ENCODE data around the gene NUBPL.

The NUBPL gene

DNA sequence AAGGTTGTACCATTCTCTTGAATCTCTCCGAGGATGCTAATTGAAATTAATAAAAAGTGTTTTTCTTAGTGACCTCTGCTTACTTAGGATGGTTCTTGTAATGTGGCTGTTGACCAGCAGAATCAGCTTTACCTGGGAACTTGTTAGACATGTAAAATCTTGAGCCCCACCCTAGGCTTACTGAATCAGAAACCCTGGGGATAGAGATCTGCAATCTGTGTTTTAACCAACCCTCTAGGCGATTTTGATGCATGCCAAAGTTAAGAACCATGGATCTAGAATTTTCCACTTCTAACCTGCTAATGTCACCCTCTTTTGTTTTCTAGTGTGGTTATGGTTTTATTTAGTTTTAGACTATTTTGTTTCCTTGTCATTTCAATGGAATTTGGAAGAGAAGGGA, 6.5 kb downstream of the NUBPL start:
- H3K4me2 ChIP-seq: no peak overlapping the region
- H3K4me1 ChIP-seq (ENCODE audit: low read depth, poor library complexity, severe bottlenecking): no peaks in the 10 kb centered on the region
- TF ChIP-seq, protein P1, sequence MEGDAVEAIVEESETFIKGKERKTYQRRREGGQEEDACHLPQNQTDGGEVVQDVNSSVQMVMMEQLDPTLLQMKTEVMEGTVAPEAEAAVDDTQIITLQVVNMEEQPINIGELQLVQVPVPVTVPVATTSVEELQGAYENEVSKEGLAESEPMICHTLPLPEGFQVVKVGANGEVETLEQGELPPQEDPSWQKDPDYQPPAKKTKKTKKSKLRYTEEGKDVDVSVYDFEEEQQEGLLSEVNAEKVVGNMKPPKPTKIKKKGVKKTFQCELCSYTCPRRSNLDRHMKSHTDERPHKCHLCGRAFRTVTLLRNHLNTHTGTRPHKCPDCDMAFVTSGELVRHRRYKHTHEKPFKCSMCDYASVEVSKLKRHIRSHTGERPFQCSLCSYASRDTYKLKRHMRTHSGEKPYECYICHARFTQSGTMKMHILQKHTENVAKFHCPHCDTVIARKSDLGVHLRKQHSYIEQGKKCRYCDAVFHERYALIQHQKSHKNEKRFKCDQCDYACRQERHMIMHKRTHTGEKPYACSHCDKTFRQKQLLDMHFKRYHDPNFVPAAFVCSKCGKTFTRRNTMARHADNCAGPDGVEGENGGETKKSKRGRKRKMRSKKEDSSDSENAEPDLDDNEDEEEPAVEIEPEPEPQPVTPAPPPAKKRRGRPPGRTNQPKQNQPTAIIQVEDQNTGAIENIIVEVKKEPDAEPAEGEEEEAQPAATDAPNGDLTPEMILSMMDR (conservative IDR thresholded peaks at IDR 0.05; ENCODE audit: low read depth, low read length): no peak
- no peaks in the 10 kb centered on the region for H3K79me2 ChIP-seq (ENCODE audit: insufficient read depth, low read depth)
- H2AFZ ChIP-seq (ENCODE audit: low read depth): no peak overlapping the region
- H4K20me1 ChIP-seq (ENCODE audit: insufficient read depth): no peaks in the 10 kb centered on the region
- H3K36me3 ChIP-seq (ENCODE audit: insufficient read depth): no peaks in the 10 kb centered on the region
- H3K27me3 ChIP-seq (ENCODE audit: insufficient read depth, low read depth): no peaks in the 10 kb centered on the region
- H3K9ac ChIP-seq: no peak overlapping the region
- no peak overlapping the region for H3K27ac ChIP-seq
- no peak overlapping the region for H3K4me3 ChIP-seq (IDR thresholded peaks at IDR 0.05; ENCODE audit: insufficient read depth, low read depth, low read length)

DNA sequence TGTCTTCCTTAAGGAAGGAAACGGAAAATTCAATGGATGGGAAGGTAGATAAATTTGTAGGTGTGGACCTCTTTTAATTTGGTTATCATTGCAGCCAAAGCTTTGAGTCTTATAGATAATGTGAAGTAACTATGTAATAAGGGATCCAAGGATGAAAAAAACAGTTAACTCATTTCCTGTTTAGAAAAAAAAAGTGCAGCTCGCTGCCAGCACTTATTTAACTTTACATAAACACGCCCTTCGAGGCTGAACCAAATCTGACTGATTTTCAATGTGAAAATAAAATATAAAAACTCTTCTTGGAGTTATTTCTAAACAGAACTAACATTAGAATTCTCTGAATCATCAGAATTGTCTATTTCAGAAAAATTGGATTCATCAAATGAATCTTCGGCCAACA, 7.0 kb downstream of the NUBPL start:
- Histone ChIP-seq H4K20me1 (ENCODE audit: insufficient read depth) (no peaks in the 10 kb centered on the region), H3K4me2 (no peak overlapping the region), H3K4me3 (IDR thresholded peaks at IDR 0.05; ENCODE audit: insufficient read depth, low read depth, low read length) (no peak overlapping the region), H2AFZ (ENCODE audit: low read depth) (no peak overlapping the region), H3K9ac (no peak overlapping the region), H3K27ac (no peak overlapping the region), H3K27me3 (ENCODE audit: insufficient read depth, low read depth) (no peaks in the 10 kb centered on the region), H3K36me3 (ENCODE audit: insufficient read depth) (no peaks in the 10 kb centered on the region), H3K79me2 (ENCODE audit: insufficient read depth, low read depth) (no peaks in the 10 kb centered on the region), H3K4me1 (ENCODE audit: low read depth, poor library complexity, severe bottlenecking) (no peaks in the 10 kb centered on the region)
- TF ChIP-seq, protein P1 (conservative IDR thresholded peaks at IDR 0.05; ENCODE audit: low read depth, low read length): no peak

DNA sequence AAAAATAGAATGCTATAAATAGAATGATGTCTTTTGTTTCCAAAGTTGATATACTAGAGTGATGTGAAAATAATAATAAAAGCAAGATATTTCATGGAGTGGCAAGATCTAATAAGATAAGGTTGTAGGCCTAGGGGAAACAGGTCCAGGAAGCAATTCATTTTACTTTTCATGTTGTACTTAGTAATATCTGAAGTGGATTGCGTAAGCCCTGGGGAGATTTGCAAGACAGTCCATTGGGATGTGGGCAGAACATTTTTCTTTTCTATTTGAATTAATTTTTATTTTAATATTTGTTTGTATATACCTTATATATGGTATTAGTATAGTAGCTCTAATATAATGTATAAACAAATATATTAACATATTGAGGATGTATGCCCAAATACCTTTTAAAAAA, 7.5 kb downstream of the NUBPL start:
- H3K79me2 ChIP-seq (ENCODE audit: insufficient read depth, low read depth): no peaks in the 10 kb centered on the region
- H3K27ac ChIP-seq: no peak overlapping the region
- H3K4me1 ChIP-seq (ENCODE audit: low read depth, poor library complexity, severe bottlenecking): no peaks in the 10 kb centered on the region
- H3K36me3 ChIP-seq (ENCODE audit: insufficient read depth): no peaks in the 10 kb centered on the region
- H3K9ac ChIP-seq: no peak overlapping the region
- H3K4me3 ChIP-seq (IDR thresholded peaks at IDR 0.05; ENCODE audit: insufficient read depth, low read depth, low read length): no peak overlapping the region
- H3K27me3 ChIP-seq (ENCODE audit: insufficient read depth, low read depth): no peaks in the 10 kb centered on the region
- H4K20me1 ChIP-seq (ENCODE audit: insufficient read depth): no peaks in the 10 kb centered on the region
- no peak overlapping the region for H2AFZ ChIP-seq (ENCODE audit: low read depth)
- TF ChIP-seq, protein P1 (conservative IDR thresholded peaks at IDR 0.05; ENCODE audit: low read depth, low read length): no peak
- no peak overlapping the region for H3K4me2 ChIP-seq

DNA sequence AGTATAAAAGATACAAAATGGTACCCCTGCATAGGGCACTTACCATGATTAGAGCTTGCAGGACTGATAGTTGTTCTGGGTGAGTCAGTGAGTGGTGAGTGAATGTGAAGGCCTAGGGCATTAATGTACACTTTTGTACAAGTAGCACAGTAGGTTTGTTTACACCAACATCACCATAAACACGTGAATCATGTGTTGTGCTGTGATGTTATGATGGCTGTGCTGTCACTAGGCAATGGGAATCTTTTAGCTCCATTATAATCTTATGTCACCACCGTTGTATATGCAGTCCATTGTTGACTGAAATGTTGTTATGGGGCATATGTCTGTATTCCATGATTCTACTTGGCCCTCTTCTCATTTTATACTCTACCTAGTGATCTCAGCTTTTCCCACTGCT, 11.8 kb downstream of the NUBPL start:
- Histone ChIP-seq H3K4me2 (no peak overlapping the region), H3K4me1 (ENCODE audit: low read depth, poor library complexity, severe bottlenecking) (no peaks in the 10 kb centered on the region), H3K4me3 (IDR thresholded peaks at IDR 0.05; ENCODE audit: insufficient read depth, low read depth, low read length) (no peak overlapping the region), H4K20me1 (ENCODE audit: insufficient read depth) (no peaks in the 10 kb centered on the region), H3K9ac (no peak overlapping the region), H2AFZ (ENCODE audit: low read depth) (no peak overlapping the region), H3K79me2 (ENCODE audit: insufficient read depth, low read depth) (no peaks in the 10 kb centered on the region), H3K36me3 (ENCODE audit: insufficient read depth) (no peaks in the 10 kb centered on the region), H3K27ac (no peak overlapping the region), H3K27me3 (ENCODE audit: insufficient read depth, low read depth) (no peaks in the 10 kb centered on the region)
- TF ChIP-seq, protein P1 (conservative IDR thresholded peaks at IDR 0.05; ENCODE audit: low read depth, low read length): no peak

DNA sequence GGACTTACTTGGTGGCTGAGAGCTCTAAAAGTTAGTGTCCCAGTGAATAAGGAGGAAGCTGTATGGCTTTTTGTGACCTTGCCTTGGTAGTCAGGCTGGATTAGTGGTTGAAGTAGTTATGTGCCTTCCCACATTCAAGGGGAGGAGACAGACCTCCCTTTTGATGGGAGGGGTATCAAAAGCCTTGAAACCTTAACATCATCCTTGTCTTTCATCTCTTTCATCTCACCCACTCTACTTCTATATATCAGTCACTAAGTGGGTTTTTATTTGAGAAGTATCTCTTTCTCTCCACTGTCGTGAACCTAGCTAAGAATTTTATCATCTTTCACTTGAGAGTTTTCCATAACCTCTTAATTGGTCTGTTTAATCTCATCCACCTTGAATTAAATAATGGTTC, 15.7 kb downstream of the NUBPL start:
- Histone ChIP-seq H4K20me1 (ENCODE audit: insufficient read depth) (no peaks in the 10 kb centered on the region), H3K79me2 (ENCODE audit: insufficient read depth, low read depth) (no peaks in the 10 kb centered on the region), H3K9ac (no peak overlapping the region), H3K27me3 (ENCODE audit: insufficient read depth, low read depth) (no peaks in the 10 kb centered on the region), H2AFZ (ENCODE audit: low read depth) (no peak overlapping the region), H3K36me3 (ENCODE audit: insufficient read depth) (no peaks in the 10 kb centered on the region), H3K4me1 (ENCODE audit: low read depth, poor library complexity, severe bottlenecking) (no peaks in the 10 kb centered on the region), H3K4me2 (no peak overlapping the region), H3K27ac (no peak overlapping the region), H3K4me3 (IDR thresholded peaks at IDR 0.05; ENCODE audit: insufficient read depth, low read depth, low read length) (no peak overlapping the region)
- TF ChIP-seq, protein P1 (conservative IDR thresholded peaks at IDR 0.05; ENCODE audit: low read depth, low read length): no peak
